HEK293T (cell line): Measurements from ENCODE around the gene PET100.

Source experiments
- BHLHE40 ChIP-seq: fragments of 450-650 bp; IDR thresholded peaks from 2 replicates; pipeline ENCODE4 v1.6.1; 2016; ENCODE audit warnings: mild to moderate bottlenecking, moderate library complexity, borderline replicate concordance
- CTBP1 ChIP-seq: fragments of 450-650 bp; IDR thresholded peaks from 2 replicates; pipeline ENCODE4 v1.6.1; 2016; ENCODE audit warnings: borderline replicate concordance
- FOXK2 ChIP-seq: fragments of 450-650 bp; IDR thresholded peaks from 2 replicates; pipeline ENCODE4 v1.6.1; 2016; ENCODE audit warnings: mild to moderate bottlenecking
- FOXM1 ChIP-seq: fragments of 450-650 bp; IDR thresholded peaks from 2 replicates; pipeline ENCODE4 v1.6.1; 2017; ENCODE audit warnings: mild to moderate bottlenecking, borderline replicate concordance
- L3MBTL2 ChIP-seq: fragments of 450-650 bp; conservative IDR thresholded peaks from 2 replicates; pipeline ENCODE4 v1.6.1; 2016; ENCODE audit warnings: mild to moderate bottlenecking
- SP1 ChIP-seq: fragments of 450-650 bp; IDR thresholded peaks from 2 replicates; pipeline ENCODE4 v1.6.1; 2017
- TARDBP ChIP-seq: fragments of 450-650 bp; IDR thresholded peaks from 2 replicates; pipeline ENCODE4 v1.6.1; 2016
- ZNF384 ChIP-seq: fragments of 450-650 bp; IDR thresholded peaks from 2 replicates; pipeline ENCODE4 v1.6.1; 2016

DNA sequence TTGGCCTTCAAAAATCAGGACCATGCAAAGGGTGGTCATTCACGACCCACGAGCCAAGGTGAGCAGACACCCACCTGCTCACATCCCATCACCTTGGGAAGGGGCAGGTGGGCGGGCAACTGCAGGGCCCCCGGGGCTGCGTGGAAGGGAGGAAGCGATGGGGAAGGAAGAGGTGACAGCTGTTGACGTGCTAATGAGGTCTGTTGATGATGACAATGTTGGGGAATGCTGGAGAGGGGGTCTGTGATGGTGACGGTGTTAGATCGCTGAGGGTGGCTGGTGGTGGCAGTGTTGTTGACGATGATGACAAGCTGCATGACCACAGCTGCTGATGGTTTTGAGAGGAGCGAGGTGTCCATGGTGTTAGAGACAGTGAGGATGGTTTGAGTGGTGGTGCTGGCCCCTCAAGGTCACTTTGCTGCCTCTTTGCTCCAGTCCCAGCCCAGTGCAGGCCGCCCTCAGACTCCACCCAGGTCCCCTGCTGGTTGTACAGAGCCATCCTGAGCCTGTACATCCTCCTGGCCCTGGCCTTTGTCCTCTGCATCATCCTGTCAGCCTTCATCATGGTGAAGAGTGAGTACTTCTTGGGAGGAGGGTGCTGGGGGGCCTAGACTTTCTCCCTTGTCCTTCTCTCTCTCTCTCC, 48.2 kb downstream of the PET100 start:
- TF ChIP-seq BHLHE40: no peak
- no peak for TF ChIP-seq FOXM1
- TF ChIP-seq SP1: no peak
- TF ChIP-seq ZNF384: no peak
- no peak for TF ChIP-seq TARDBP
- TF ChIP-seq L3MBTL2: no peak
- no peak for TF ChIP-seq CTBP1
- no peak for TF ChIP-seq FOXK2
